HG03066 (cell line): ENCODE measurements around the gene DCDC2.
"Not testable (repeated sequence)": the region's sequence is repeated elsewhere in the genome, so short reads cannot be mapped to it uniquely, and the experiment has no call there.

Source experiments
- ATAC-seq: cut with Tn5 transposase; IDR thresholded peaks from one replicate; pipeline ENCODE4 v1.9.1; 2021; ENCODE audit warnings: low read depth; ENCODE audit not compliant: unreplicated experiment

DCDC2 gene

DNA sequence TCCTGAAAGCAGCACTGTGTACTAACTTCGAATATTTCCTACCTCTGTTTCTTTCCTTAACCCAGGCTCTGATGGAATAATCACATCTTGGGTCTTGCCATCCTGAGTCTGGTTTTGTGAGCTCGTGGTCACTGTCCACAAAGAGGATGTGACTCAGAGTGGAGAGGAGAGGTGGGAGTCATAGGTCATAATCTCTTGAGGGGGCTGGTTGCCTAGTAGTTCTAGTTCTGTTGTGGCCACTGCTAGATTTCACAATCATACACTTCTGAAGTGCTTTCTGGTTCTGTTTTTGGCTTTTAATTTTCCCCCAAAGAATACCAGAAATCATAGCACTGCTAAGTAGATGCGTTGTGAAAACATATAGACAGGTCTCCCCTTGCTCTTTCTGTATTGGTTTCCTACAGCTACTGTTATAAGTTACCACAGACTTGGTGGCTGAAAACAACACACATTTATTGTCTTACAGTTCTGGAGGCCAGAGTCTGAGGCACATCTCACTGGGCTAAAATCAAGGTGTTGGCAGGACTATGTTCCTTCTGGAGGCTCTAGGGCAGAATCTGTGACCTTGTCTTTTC, 129.1 kb downstream of the DCDC2 start:
- no peak for ATAC-seq

GRCh38 chr6:24228123-24228522, 129.7 kb downstream of the DCDC2 start:
- ATAC-seq: no peak

DNA sequence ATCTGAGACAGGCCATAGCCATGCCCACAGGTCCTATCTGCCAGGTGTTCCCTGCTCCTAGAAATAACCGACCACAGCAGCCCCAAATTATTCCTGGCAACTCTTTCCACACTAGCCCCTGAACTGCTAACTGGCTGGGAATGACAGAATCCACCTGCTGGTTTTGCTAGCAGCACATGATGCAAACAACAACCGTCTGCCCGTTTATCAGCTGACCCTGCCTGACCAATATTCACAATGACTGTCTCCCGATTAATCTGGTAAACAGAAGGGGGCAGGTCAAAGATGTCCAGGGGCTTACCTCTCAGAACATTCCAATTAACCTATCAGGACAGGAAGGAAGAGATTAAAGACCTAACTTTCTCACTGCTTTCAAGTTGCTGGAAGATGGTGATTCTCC, 130.3 kb downstream of the DCDC2 start:
- no peak for ATAC-seq

GRCh38 chr6:24226541-24226940, 131.3 kb downstream of the DCDC2 start:
- no peak for ATAC-seq

DNA sequence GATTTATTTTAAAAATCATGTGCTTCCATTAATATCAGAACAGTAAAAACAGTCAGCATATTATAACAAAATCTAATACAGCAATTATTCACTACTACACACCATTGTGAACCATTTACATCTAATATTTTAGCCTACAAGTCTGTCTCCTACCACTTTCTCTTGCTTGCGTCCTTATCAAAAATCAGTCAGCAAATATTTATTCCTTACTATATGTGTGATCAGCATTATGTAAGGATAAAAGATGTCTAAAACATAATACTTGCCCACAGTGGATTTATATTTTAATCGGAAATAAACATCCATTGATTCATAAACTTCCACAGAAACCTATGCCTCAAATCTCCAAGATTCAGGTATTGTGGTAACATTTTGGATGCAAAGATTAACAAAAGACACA, 132.0 kb downstream of the DCDC2 start:
- no peak for ATAC-seq

- no peak for ATAC-seq
Observed at GRCh38 chr6:24223115-24223919, 134.5 kb downstream of the DCDC2 start.

DNA sequence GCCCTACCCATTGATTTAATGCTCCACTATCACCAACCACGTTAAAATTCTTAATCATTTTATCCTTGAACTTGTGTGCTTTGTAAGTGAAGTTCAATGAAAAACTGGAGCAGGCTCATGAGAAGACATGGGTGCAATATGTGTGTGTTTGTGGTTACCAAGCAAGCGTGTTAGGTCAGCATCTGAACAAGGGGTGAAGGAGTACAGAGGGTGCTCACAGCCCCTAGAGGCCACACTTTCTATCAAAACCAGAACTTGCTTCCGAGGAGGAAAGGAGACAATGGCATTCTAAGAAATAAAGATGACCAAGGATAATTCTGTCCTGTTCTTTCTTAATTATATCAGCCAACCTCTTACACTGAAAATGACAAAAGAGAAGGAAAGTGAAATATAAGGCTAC, 138.2 kb downstream of the DCDC2 start:
- ATAC-seq: no peak

DNA sequence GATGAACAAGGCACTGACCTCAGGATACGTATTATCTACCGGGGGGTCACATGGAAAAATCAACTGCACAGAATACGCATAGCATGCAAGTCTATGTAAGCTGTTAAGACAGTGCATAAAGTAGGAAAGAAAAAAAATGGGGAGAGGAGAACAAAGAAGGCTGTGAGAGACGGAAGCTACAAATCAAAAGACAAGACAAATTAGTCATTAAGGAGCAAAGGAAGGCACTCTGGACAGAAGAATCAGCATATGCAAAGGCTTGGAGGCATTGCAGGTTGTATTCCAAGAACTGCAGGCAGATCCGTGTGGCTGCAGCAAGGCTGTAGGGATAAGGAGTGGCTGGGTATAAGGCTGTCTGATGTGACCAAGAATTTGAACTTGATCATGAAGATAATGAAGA, 142.9 kb downstream of the DCDC2 start:
- no peak for ATAC-seq

DNA sequence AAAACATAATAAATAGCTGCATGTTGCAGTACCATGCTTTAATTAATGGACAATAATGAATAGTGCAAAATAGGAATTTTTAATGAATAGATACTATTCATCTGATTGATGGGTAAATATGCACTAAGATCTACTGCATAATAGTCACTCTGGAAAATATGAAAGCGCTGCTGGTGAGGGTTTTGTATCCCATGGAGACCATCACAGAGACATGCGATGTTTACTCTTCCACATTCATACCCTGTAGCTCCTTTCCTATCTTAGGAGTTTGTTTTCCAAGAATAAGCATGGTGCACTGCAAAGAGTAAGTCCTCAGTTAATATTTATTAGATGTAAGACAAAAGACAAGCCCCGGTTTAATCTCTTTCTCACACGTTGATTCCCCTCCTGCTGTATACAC, 150.4 kb downstream of the DCDC2 start:
- ATAC-seq: no peak

DNA sequence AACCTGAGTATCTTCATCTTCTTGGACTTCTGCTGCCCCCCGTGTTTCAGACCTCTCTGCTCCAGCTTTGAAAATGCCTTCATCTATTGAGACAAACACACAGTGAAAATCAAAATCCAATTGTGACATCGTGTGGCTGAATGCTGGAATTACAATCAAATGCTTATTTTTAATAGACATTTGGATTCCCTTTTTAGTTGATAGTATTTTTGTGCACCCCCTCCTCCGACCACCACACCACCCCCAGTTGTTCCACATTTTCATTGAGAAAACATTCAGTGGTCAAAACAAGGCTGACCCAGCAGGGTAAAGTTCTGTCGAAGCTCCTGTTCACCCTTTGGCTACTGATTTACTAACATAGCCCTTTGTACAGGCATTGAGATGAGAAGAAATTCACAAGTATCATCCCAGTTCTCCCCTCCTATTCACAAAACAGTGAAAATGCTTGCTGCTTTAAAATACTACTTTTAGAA, 152.8 kb downstream of the DCDC2 start:
- no peak for ATAC-seq

GRCh38 chr6:24204113-24204512, 153.7 kb downstream of the DCDC2 start:
- not testable (repeated sequence) for ATAC-seq

DNA sequence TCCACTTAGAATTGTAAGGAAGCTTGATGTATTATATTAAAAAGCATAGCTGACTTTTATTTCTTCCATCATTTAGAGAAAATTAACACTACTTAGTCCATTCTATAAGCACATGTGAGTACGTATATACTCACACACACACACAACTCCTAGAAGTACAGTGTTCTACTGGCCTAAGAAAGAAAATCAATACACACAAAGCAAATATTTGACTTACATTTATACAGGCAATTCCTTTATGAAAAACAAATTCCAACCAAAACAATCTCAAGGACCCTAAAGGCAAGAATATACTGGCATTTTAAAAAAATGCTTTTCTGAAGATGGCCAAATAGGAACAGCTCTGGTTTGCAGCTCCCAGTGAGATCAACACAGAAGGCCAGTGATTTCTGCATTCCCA, 160.0 kb downstream of the DCDC2 start:
- no peak for ATAC-seq

- no peak for ATAC-seq
Observed at GRCh38 chr6:24195836-24196597, 161.8 kb downstream of the DCDC2 start.

DNA sequence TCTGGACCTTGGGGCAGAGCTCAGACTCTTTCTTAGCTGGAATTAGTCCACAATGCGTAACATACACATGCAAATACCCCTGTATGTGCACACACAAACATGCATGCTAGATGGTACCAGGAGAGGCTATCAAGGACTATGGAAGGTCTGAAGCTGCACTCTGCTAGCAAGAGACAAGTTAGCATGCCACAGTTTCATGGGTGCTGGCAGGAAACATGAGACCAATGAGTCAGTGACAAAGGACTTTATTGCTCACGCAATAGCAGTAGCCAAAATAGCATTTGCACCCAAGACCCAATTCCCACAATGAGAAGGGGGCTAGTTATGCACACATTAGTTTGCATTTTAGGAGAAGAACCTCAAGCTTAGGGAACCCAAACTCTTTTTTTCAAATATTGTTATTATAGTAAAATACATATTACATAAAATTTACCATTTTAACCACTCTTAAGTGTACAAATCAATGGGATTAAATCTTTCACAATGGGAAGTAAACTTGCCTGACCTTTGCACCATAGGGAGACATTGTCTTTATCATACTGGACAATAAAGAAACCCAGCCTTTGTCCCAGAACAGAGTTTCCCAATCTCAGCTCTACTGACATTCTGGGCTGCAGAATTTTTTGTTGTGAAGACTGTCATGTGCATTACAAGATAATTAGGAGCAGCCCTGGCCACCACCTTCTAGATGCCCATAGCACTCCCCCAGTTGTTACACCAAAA, 162.7 kb downstream of the DCDC2 start:
- ATAC-seq: no peak

DNA sequence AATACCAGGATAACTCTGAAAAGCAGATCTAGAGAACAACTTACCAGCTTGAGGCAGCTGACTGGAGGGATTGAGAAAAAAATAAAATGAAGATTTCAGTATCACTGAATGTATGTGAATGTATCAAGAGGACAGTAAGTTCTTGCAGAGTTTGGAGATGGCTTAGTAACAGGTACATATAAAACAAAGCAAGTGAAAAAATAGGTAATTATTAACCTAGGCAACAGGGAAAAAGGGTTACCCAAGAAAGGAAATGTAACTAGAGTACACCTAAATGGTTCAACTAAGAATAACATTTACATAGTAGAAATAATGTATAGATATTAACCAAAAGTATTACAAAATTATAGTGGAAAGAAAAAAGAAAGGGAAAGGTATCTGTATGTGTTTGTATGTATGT, 164.5 kb downstream of the DCDC2 start:
- no peak for ATAC-seq

- ATAC-seq: no peak
Observed at GRCh38 chr6:24191346-24191745, 166.5 kb downstream of the DCDC2 start.

DNA sequence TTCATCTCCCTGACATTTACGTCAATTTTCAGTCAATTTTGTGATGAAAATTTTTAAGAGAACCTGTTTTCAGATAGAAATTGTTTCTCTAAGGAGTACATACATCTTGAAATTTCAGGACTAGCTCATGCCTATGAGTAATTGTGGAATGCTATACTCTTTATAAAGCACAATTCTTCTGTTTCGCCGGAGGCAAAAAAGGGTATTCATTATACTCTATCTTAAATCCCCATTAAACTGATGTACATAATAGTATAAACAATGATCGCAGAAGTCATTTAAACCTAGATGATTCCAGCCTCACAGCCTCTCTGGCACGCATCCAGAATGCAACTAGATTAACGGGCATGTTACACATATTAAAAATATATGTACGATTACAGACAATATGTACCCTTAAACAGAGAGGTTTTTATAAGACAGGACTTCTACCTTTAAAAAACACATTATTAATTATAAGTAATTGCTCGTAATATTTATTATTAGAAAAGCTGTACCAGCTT, 169.2 kb downstream of the DCDC2 start:
- no peak for ATAC-seq

GRCh38 chr6:24187965-24188577, 169.8 kb downstream of the DCDC2 start:
- no peak for ATAC-seq

- ATAC-seq: no peak
Observed at GRCh38 chr6:24186349-24186748, 171.5 kb downstream of the DCDC2 start.

DNA sequence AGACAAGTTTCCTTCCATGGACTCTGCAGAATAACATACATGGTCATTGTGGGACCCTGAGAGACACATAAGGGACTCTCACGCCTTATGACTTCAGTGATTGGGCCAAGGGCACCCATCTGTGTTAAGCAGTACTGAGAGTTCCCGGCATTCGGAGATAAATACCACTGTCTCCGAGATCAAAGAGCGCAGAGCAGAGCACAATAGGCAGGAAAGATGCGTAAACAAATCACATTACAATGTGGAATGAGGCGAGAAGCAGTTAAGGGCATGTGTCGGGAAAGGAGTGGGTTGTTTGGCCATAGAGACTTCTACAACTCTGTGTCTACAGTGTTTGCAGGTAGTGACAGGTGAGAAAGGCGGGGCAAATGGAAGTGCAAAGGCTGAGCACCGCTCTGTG, 174.3 kb downstream of the DCDC2 start:
- ATAC-seq: no peak
